ENCODE data around the gene KDELR3. TPM values are rescaled to one million over a fixed set of nuclear protein-coding genes. Genes with fewer than 3 reads are reported as not detected.

Gene KDELR3
- total RNA-seq, 1 donor, result not detected

GRCh38 chr22:38448945-38449745, 18.8 kb upstream of the KDELR3 start:
- H3K4me3 ChIP-seq (ENCODE audit: low read length), result no peak overlapping the region
- peaks cover 20% of the 10 kb centered on the region for H3K27me3 ChIP-seq (ENCODE audit: insufficient read depth, low read length)
- no peaks in the 10 kb centered on the region for H3K9me3 ChIP-seq (ENCODE audit: low read depth, low read length)
- H3K4me1 ChIP-seq (ENCODE audit: insufficient read depth, low read length), result peaks cover 2% of the 10 kb centered on the region

DNA sequence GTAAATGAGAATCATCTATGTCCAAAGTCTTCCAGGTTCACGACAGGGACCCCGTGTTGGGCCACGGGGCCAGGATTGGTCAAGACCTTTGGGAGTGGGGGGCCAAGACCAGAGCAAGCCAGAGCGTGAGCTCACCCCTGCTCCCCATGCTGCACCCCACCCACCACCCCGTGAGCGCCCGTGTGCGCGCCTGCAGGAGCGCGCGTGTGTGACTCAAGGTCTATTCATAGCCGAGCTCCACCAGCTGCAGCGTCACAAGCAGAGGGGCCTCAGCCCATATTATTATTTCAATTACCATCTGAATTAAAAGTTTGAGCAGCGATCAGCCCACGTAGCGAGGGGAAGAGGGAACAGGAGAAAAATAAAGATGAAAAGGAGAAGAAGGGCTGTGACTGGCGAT, 18.1 kb upstream of the KDELR3 start:
- no peaks in the 10 kb centered on the region for H3K9me3 ChIP-seq (ENCODE audit: low read depth, low read length)
- H3K4me3 ChIP-seq (ENCODE audit: low read length), result no peak overlapping the region
- peaks cover 24% of the 10 kb centered on the region for H3K27me3 ChIP-seq (ENCODE audit: insufficient read depth, low read length)
- H3K4me1 ChIP-seq (ENCODE audit: insufficient read depth, low read length), result peaks cover 8% of the 10 kb centered on the region

- Histone ChIP-seq H3K4me3 (ENCODE audit: low read length) (no peak overlapping the region), H3K4me1 (ENCODE audit: insufficient read depth, low read length) (peaks cover 8% of the 10 kb centered on the region), H3K27me3 (ENCODE audit: insufficient read depth, low read length) (peaks cover 24% of the 10 kb centered on the region), H3K9me3 (ENCODE audit: low read depth, low read length) (no peaks in the 10 kb centered on the region)
Measured at GRCh38 chr22:38450234-38450797, 17.6 kb upstream of the KDELR3 start.

DNA sequence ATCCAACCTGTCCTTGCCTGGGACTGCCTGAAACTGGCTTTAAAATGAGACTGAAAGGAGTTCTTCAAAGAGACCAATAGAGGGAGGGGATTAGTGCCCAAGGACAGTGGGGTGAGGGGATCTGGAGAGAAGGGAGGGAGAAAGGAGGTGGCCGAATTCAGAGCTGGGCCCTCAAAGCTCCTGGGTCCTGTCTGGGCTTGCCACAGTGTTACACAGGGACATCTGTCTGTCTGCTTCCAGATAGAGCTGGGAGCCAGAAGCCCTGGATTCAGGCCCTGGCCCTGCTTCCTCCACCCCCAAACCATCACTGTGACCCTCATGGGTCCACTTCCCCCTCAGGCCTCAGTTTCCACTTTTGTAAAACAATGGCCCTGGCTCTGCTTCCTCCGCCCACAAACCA, 16.5 kb upstream of the KDELR3 start:
- Histone ChIP-seq H3K27me3 (ENCODE audit: insufficient read depth, low read length) (peaks cover 29% of the 10 kb centered on the region), H3K4me1 (ENCODE audit: insufficient read depth, low read length) (peaks cover 8% of the 10 kb centered on the region), H3K4me3 (ENCODE audit: low read length) (no peak overlapping the region), H3K9me3 (ENCODE audit: low read depth, low read length) (no peaks in the 10 kb centered on the region)

DNA sequence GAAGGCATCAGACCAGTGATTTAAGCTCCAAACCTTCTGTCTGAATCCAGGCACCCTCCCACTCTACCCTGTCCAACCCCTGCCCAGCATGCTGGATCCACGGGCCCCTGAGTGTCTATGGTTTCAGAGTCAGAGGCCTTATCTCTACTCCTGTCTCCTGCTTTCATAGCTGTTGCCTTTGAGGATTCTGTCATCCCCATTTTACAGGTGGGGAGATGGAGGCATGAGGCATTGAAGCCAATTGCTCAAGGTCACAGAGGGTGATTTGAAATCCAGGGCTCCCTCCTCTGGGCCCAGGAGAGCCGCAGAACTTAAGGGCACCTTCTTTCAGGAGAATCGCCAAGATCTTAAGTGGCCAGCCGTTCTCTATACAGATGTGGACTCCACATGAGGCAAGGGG, 16.0 kb upstream of the KDELR3 start:
- Histone ChIP-seq H3K4me1 (ENCODE audit: insufficient read depth, low read length) (peaks cover 8% of the 10 kb centered on the region), H3K27me3 (ENCODE audit: insufficient read depth, low read length) (peaks cover 33% of the 10 kb centered on the region), H3K4me3 (ENCODE audit: low read length) (no peak overlapping the region), H3K9me3 (ENCODE audit: low read depth, low read length) (no peaks in the 10 kb centered on the region)

GRCh38 chr22:38452373-38453065, 15.4 kb upstream of the KDELR3 start:
- peaks cover 8% of the 10 kb centered on the region for H3K4me1 ChIP-seq (ENCODE audit: insufficient read depth, low read length)
- peaks cover 40% of the 10 kb centered on the region for H3K27me3 ChIP-seq (ENCODE audit: insufficient read depth, low read length)
- H3K9me3 ChIP-seq (ENCODE audit: low read depth, low read length), result no peaks in the 10 kb centered on the region
- no peak overlapping the region for H3K4me3 ChIP-seq (ENCODE audit: low read length)

GRCh38 chr22:38453066-38453672, 14.7 kb upstream of the KDELR3 start:
- no peak overlapping the region for H3K4me3 ChIP-seq (ENCODE audit: low read length)
- peaks cover 8% of the 10 kb centered on the region for H3K4me1 ChIP-seq (ENCODE audit: insufficient read depth, low read length)
- H3K27me3 ChIP-seq (ENCODE audit: insufficient read depth, low read length), result peaks cover 43% of the 10 kb centered on the region
- H3K9me3 ChIP-seq (ENCODE audit: low read depth, low read length), result no peaks in the 10 kb centered on the region

GRCh38 chr22:38453996-38454352, 13.9 kb upstream of the KDELR3 start:
- H3K27me3 ChIP-seq (ENCODE audit: insufficient read depth, low read length), result peaks cover 51% of the 10 kb centered on the region
- H3K4me3 ChIP-seq (ENCODE audit: low read length), result no peak overlapping the region
- H3K4me1 ChIP-seq (ENCODE audit: insufficient read depth, low read length), result peaks cover 8% of the 10 kb centered on the region
- no peaks in the 10 kb centered on the region for H3K9me3 ChIP-seq (ENCODE audit: low read depth, low read length)

GRCh38 chr22:38454353-38455075, 13.4 kb upstream of the KDELR3 start:
- no peaks in the 10 kb centered on the region for H3K9me3 ChIP-seq (ENCODE audit: low read depth, low read length)
- peaks cover 8% of the 10 kb centered on the region for H3K4me1 ChIP-seq (ENCODE audit: insufficient read depth, low read length)
- no peak overlapping the region for H3K4me3 ChIP-seq (ENCODE audit: low read length)
- peaks cover 54% of the 10 kb centered on the region for H3K27me3 ChIP-seq (ENCODE audit: insufficient read depth, low read length)

- H3K9me3 ChIP-seq (ENCODE audit: low read depth, low read length), result no peaks in the 10 kb centered on the region
- H3K4me1 ChIP-seq (ENCODE audit: insufficient read depth, low read length), result peaks cover 8% of the 10 kb centered on the region
- H3K27me3 ChIP-seq (ENCODE audit: insufficient read depth, low read length), result peaks cover 58% of the 10 kb centered on the region
- no peak within 1 kb of the TSS for H3K4me3 ChIP-seq (ENCODE audit: low read length)
Measured at GRCh38 chr22:38455076-38455529, 12.8 kb upstream of the KDELR3 start, which contains the start of gene KCNJ4. KCNJ4 (minus strand) TSS chr22:38455199; CDS start chr22:38428132, 27,067 bp downstream.

GRCh38 chr22:38455530-38456271, 12.2 kb upstream of the KDELR3 start:
- H3K9me3 ChIP-seq (ENCODE audit: low read depth, low read length), result no peaks in the 10 kb centered on the region
- H3K4me3 ChIP-seq (ENCODE audit: low read length), result no peak overlapping the region
- peaks cover 64% of the 10 kb centered on the region for H3K27me3 ChIP-seq (ENCODE audit: insufficient read depth, low read length)
- H3K4me1 ChIP-seq (ENCODE audit: insufficient read depth, low read length), result peaks cover 8% of the 10 kb centered on the region

- Histone ChIP-seq H3K4me3 (ENCODE audit: low read length) (no peak overlapping the region), H3K4me1 (ENCODE audit: insufficient read depth, low read length) (peaks cover 11% of the 10 kb centered on the region), H3K27me3 (ENCODE audit: insufficient read depth, low read length) (peaks cover 66% of the 10 kb centered on the region), H3K9me3 (ENCODE audit: low read depth, low read length) (no peaks in the 10 kb centered on the region)
Measured at GRCh38 chr22:38456272-38456835, 11.5 kb upstream of the KDELR3 start.

- peaks cover 71% of the 10 kb centered on the region for H3K27me3 ChIP-seq (ENCODE audit: insufficient read depth, low read length)
- no peaks in the 10 kb centered on the region for H3K9me3 ChIP-seq (ENCODE audit: low read depth, low read length)
- H3K4me1 ChIP-seq (ENCODE audit: insufficient read depth, low read length), result peaks cover 16% of the 10 kb centered on the region
- no peak overlapping the region for H3K4me3 ChIP-seq (ENCODE audit: low read length)
Measured at GRCh38 chr22:38456841-38457699, 10.8 kb upstream of the KDELR3 start.
